HG03439 (cell line): ENCODE data around the gene OR52E5.

ENCODE experiments used
- ATAC-seq: cut with Tn5 transposase; IDR thresholded peaks from one replicate; pipeline ENCODE4 v1.9.1; 2021; ENCODE audit warnings: mild to moderate bottlenecking, moderate library complexity; ENCODE audit not compliant: unreplicated experiment

OR52E5 gene

DNA sequence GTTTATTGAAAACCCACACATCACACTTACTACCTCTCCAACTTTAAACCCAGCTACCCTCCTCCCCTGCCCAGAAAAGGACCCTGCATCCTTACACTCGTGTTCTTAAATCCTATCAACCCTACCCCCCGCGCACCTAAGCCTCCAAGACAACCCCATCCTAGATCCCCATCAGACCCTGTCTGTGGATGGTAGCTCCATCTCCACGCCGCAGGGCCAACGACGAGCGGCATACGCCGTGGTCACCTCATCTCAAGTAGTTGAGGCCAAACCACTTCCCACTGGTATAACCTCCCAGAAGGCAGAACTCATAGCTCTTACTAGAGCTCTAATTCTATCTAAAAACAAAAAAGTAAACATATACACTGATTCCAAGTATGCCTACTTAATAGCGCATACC lies 39.7 kb downstream of the OR52E5 start:
- ATAC-seq = no peak

DNA sequence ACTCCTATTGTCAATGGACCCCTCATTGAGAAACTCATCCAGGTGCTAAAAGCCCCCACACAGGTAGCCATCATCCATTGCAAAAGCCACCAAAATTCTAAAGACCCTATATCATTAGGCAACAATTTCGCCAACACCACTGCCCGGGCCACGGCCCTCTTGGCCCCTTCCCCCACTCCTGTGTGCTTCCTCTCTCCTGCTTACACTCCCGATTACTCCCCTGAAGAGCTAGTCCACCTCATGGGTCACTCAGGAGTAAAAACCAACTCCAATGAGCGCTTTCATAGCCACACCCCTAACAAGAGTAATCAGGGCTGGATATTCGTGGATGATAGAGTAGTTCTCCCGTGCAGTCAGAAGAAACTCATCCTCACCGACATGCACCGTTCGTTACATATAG lies 40.1 kb downstream of the OR52E5 start:
- ATAC-seq = no peak

DNA sequence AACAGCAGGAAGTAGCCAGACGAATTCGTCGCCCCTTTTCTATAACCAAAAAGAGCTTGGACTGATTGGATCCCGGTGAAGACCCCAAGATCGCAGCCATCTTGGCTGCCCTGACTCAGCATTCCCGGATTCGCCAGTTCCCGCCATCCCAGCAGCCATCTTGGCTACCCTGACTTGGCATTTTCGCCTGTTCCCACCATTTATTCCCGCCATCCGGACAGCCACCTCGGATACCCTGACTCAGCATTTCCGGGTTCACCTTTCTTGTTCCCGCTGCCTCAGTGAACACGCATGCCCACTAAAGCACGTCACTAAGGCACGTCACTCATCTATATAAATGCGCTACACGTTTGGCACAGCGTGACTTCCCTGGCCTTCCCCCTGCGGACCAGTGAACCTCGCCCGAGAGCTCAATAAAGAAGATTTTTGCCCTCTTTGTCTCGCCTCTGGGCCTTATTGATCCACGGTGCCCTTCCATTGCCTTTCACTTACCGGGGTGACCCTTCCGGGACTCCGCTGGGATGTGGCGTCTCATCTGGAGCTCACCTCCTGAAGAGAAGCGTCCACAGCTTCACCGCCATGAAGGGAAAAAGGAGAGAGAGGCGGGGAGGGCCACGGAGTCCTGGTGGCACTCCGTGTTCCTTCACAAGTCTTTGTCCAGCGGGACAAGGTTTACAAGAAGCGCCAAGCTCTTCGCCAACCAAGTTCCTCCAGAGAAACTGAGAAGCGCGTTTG lies 45.0 kb downstream of the OR52E5 start:
- ATAC-seq = no peak

GRCh38 chr11:5938603-5938965 lies 45.6 kb downstream of the OR52E5 start:
- no peak for ATAC-seq

DNA sequence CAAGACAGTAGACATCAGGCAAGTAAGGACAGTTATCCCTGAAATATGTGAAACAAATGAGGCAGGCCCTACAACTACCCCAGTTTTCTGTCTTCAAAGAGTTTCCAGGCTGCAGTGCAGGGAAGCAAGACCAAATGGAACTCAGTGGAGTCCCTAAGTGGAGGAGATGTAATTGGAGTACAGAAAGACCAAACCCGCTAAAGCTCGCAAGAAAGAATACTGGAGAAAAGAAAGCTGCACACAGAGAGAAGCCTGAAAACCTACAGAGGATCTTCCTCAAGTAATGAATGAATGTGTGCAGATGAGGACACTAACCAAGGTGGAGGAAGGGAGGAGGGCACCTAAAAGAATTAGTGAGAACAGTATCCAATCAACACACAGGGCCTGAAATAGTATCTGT lies 47.7 kb downstream of the OR52E5 start:
- no peak for ATAC-seq

DNA sequence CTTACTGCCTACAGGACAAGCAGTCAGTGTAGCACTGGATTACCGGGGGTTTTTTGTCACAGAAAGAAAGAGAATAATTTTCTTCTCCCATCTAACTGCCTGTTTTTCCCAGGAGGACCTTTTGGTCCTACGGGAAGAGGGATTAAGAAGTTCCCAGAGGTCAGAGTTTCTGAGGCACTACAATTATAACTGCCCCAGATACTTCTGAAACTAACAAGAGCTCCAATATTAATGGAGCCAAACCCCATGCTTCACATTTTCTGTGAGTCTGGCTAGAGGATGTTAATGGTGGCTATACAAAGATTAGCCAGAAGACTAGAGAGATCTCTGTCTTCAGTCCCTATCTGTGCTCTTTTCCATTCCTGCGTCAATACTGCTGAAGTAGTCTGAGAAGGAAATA lies 48.9 kb downstream of the OR52E5 start, which contains the start of gene OR56A3:
Gene OR56A3 (plus strand): TSS at position 301 of the 400 bp plus-strand sequence. CDS start 5,096 bp downstream, outside the sequence.
- no peak for ATAC-seq
